Fibroblast of the aortic adventitia (primary cell): Measurements from ENCODE around the gene STK24. TPM values are rescaled to one million over a fixed set of nuclear protein-coding genes. Genes with fewer than 3 reads are reported as not detected.
A peak's percentile ranks its signal among the peaks of the same experiment; 100 is the strongest.

Source experiments
- DNase-seq: peaks from one replicate; pipeline ENCODE4 v3.0.0-alpha.2; 2010; ENCODE audit warnings: low read depth
- H3K4me3 ChIP-seq: 2 replicates; pipeline ENCODE4 v1.5.1; 2011; ENCODE audit warnings: low read depth, mild to moderate bottlenecking, control low read depth, low read length, moderate library complexity
- total RNA-seq: library from RNA; depleted of rRNA; stranded (reverse); fragments of >200 nt; gene quantifications from 2 replicates; pipeline ENCODE4 v1.2.3, GENCODE V29; 2012; ENCODE audit warnings: low replicate concordance
- TF ChIP-seq, protein P1 (sequence below): IDR thresholded peaks from 2 replicates; pipeline ENCODE4 v1.5.1; 2011; ENCODE audit warnings: mild to moderate bottlenecking, low read length, control low read depth, inconsistent platforms; ENCODE audit not compliant: insufficient read depth

The STK24 gene
- total RNA-seq, 1 donor = 64.0 TPM

DNA sequence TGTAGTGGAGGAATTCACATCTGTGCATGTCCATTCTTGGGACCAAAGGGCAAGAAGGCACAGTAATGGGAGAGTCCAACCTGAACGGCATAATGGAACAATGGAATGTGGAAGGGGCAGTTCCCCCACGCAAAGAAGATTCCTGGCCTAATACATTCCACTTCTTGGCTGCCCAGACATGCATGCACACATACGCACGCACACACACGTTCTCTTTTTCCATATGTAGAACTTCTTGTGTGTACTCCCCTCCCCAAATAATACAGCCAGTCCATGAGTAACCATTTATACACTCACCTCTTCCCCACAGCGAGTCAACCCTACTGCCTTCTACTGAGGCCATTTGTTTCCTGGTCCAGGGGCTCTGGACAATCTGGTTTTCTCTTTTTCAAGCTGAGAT lies 6.0 kb upstream of the STK24 start:
- no peak overlapping the region for H3K4me3 ChIP-seq
- TF ChIP-seq, protein P1, sequence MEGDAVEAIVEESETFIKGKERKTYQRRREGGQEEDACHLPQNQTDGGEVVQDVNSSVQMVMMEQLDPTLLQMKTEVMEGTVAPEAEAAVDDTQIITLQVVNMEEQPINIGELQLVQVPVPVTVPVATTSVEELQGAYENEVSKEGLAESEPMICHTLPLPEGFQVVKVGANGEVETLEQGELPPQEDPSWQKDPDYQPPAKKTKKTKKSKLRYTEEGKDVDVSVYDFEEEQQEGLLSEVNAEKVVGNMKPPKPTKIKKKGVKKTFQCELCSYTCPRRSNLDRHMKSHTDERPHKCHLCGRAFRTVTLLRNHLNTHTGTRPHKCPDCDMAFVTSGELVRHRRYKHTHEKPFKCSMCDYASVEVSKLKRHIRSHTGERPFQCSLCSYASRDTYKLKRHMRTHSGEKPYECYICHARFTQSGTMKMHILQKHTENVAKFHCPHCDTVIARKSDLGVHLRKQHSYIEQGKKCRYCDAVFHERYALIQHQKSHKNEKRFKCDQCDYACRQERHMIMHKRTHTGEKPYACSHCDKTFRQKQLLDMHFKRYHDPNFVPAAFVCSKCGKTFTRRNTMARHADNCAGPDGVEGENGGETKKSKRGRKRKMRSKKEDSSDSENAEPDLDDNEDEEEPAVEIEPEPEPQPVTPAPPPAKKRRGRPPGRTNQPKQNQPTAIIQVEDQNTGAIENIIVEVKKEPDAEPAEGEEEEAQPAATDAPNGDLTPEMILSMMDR = no peak
- DNase-seq = no peak

DNA sequence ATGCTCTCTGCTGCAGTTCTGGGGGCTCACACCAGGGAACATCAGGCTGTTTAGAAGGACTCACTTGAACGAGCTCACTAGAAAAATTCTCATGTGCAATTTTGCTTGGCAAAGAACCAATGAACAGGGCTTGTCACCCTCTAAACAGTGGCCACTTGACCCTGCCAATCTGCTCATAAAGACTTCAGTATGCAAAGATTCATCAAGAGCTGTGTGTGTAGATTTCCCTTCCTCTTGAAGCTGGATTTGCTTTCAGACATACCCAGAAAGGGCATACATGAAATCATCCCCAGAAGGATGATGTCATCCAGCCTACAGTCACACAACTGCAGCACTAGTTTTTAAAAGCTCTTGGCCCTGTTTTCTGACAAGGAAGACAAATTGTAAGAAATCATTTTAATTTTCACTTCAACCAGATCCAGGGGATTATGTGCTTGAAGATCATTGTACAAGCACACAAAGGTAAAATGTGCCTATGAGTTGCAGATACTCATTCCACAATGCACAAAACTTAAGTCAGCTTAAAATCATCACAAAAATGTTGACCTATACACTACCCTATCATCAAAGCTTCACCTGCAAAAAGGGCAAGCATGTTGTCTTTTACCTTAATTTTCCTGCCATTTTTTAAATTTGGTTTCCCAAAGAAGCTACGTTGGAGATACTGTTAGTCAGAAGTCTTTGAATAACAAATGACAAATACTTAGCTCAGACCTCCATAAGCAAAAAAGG lies 5.2 kb upstream of the STK24 start:
- no peak overlapping the region for H3K4me3 ChIP-seq
- TF ChIP-seq, protein P1 = no peak
- peak; percentile 66 for DNase-seq

DNA sequence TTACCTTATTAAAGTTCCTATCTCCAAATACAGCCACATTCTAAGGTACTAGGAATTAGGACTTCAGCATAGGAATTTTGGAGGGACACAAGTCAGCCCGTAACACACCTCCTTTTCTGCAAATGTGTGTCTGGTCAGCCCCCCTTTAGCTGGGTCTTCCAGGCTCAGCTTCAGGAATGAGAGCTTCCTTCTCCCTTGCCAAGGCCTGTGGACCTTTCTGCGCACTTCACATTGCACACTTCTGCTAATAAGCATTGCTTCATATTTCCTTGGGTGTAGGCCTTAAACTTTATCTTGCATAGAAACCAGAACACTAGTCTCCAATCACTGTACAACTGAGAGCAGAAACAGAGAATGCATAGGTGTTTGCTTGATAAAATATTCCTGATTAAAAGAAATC lies 4.5 kb upstream of the STK24 start:
- DNase-seq = no peak
- H3K4me3 ChIP-seq = no peak overlapping the region
- TF ChIP-seq, protein P1 = no peak

DNA sequence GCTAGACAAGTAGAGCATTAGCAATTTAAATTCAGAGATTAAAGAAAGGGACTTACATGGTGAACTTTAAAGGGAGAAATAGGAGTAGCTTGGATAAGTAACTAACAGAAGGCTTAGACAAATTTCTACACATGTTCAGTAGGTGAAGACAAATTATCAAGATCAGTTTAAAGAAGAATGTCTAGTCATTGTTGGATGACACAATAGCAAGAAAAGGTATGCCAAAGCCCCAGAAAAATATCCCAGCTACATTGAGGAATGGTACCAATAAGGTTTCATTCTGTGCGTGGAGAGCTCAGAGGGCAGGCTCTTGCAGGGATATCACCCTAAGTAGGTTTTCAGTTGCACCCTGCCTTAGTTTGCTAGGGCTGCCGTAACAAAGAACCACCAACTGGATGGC lies 3.5 kb upstream of the STK24 start:
- TF ChIP-seq, protein P1 = no peak
- H3K4me3 ChIP-seq = no peak overlapping the region
- DNase-seq = no peak

DNA sequence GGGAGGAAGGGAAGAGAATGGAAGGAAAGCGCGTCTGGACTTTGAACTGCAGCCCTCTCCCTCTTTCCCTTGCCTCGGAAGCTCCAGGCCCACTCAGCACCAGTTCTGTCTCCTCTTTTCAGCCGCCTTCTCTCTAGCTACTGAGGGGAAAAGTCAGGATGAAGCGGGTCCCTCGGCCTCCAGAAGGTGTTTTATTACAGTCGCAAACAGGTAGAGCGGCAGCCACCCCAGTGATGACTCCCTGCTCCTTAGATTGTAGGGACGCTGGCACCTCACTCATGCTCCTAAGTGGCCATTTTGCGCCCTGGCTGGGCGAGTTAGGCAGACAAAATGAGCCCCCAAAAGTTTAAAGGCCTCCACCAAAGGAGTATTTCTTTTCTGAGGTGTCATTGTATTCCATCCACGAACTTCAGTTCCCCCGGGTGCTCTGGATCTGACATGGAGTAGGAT lies 954 bp upstream of the STK24 start:
- TF ChIP-seq, protein P1 = no peak
- H3K4me3 ChIP-seq = peak overlapping the region; percentile 76
- no peak for DNase-seq

DNA sequence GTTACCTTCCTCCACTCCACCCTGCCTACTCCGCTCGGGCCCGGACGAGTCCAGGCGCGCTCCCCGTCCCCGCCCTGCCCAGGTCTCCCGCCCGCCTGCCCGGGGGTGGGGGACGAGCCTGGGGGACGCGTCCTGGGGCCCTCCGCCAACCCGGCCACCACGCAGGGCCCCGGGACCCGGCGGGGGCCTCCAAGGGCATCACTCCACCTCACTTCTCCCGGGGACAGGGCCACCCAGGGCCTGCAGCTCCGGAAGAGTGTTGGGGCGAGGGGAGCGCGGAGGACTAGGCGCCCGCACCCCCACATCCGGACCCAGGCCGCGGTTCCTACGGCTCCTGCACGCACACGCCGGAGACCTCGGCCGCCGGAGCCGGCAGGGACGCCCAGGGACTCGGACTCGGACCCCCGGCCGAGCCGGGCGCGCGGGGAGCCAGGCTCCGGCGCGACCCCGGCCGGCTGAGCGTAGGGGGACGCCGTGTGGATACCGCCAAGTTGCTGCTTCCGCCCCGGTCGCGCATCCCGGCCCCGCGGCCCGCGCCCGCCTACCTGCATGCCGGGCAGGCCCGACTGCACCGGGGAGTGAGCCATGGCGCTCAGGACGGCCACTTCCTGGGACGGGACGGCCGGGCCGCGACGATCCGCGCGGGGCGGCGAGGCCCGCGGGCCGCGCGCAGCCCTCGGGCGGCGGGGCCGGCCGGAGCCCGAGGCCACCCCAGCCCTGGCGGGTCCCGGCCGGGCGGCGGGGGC lies 534 bp downstream of the STK24 start:
- no peak for DNase-seq
- peak overlapping the region; percentile 84 for H3K4me3 ChIP-seq
- TF ChIP-seq, protein P1 = no peak
